Measurements from ENCODE around the gene CTDSPL. TPM values are rescaled to one million over a fixed set of nuclear protein-coding genes. Genes with fewer than 3 reads are reported as not detected.

CTDSPL gene
- total and polyA plus RNA-seq, 10 of the 15 experiments (the other 5 are each of a cell fraction or from before 2014, with no cell fraction given) = 0.05 to 0.51 (median 0.18) TPM; not detected in 6

- in situ Hi-C loops (cut with MboI) = no loop called here
- TF ChIP-seq KDM1A (IDR thresholded peaks at IDR 0.05; ENCODE audit: borderline replicate concordance) (no peak), ATF3 (IDR thresholded peaks at IDR 0.05; ENCODE audit: borderline replicate concordance, extremely low read depth, low read depth, low read length) (no peak), RBBP5 (conservative IDR thresholded peaks at IDR 0.05) (no peak), TCF3 (IDR thresholded peaks at IDR 0.05; ENCODE audit: borderline replicate concordance, insufficient read depth, low read depth, low read length) (0 out of 2 replicates have a peak, but pooled peaks have one; percentile 74), HDGF (IDR thresholded peaks at IDR 0.05) (no peak), ZNF687 (IDR thresholded peaks at IDR 0.05) (no peak), MYC (IDR thresholded peaks at IDR 0.05; ENCODE audit: insufficient read depth, insufficient read length, insufficient replicate concordance, low read length, severe bottlenecking) (no peak), ASH2L (IDR thresholded peaks at IDR 0.05; ENCODE audit: borderline replicate concordance, low read depth) (no peak), JUND (IDR thresholded peaks at IDR 0.05; ENCODE audit: low read depth, low read length) (no peak), PBX3 (IDR thresholded peaks at IDR 0.05; ENCODE audit: insufficient replicate concordance, low read depth, low read length) (peak; percentile 39), TCF12 (IDR thresholded peaks at IDR 0.05; ENCODE audit: low read depth, low read length) (no peak), MTA2 (IDR thresholded peaks at IDR 0.05; ENCODE audit: low read depth) (no peak), BCL3 (IDR thresholded peaks at IDR 0.05; ENCODE audit: borderline replicate concordance, insufficient read depth, low read depth, low read length, poor library complexity, severe bottlenecking) (peak; percentile 90)
- Histone ChIP-seq H3K4me1 (ENCODE audit: control insufficient read depth, insufficient read depth, low read length) (no peaks in the 10 kb centered on the region; the same call in none of the 2 replicates), H2AFZ (ENCODE audit: control insufficient read depth, low read depth, low read length) (no peak overlapping the region), H3K9me3 (replicated peaks; ENCODE audit: control insufficient read depth, insufficient read depth, low read length) (no peaks in the 10 kb centered on the region), H3K27ac (ENCODE audit: control insufficient read depth, insufficient read depth) (no peak overlapping the region), H3K9ac (ENCODE audit: control insufficient read depth, insufficient read depth, low read length) (no peak overlapping the region), H3K36me3 (ENCODE audit: control insufficient read depth in 2 of 2, insufficient read depth in 2 of 2, low read length in 1 of 2) (no peaks in the 10 kb centered on the region), H3K4me2 (ENCODE audit: control insufficient read depth, insufficient read depth) (peak overlapping the region; percentile 90; the same call in 1 of the 2 replicates), H3K4me3 (no peak overlapping the region), H3K27me3 (replicated peaks in 1 of 2; ENCODE audit: control insufficient read depth in 2 of 2, insufficient read depth in 2 of 2, low read length in 1 of 2) (peaks cover 0 to under 1% of the 10 kb centered on the region in 2 experiments; a peak in 2 of 4 replicates), H4K20me1 (ENCODE audit: control insufficient read depth, insufficient read depth) (no peaks in the 10 kb centered on the region), H3K79me2 (ENCODE audit: control insufficient read depth, insufficient read depth, low read length) (no peaks in the 10 kb centered on the region)
- ATAC-seq (no peak), DNase-seq (ENCODE audit: low read depth, low spot score) (no peak), FAIRE-seq (peak; percentile 59)
- ChIA-PET RAD21 (ENCODE audit: unreplicated experiment) (interaction anchor here (1.2 kb wide), 1 partner anchor 19 kb away, joined by 3 read pairs; no protein-coding TSS in a partner anchor), CTCF (interaction anchor here (1.7 to 2.2 kb wide), 2 partner anchors 18 to 19 kb away, joined by 4 to 7 read pairs; no protein-coding TSS in a partner anchor), POLR2A (interaction anchor here (0.7 to 1.6 kb wide), 3 partner anchors 22 to 132 kb away, joined by 3 to 6 read pairs (median 3); no protein-coding TSS in a partner anchor), SMC1A (ENCODE audit: uncharacterized antibody, unreplicated experiment) (interaction anchor here (0.6 to 0.7 kb wide), 2 partner anchors 49 to 56 kb away, joined by 3 read pairs; no protein-coding TSS in a partner anchor)
- intact Hi-C loops (cut with micrococcal nuclease; ENCODE audit: unreplicated experiment) = no loop called here
- no TSS peak for BruUV-seq (replicated peaks)
- WGBS (ENCODE audit: insufficient coverage, insufficient replicate concordance, low lambda C conversion rate, missing lambda C conversion rate) = 51% methylated on average over 6 of the region's 6 CpGs
Measured at GRCh38 chr3:38022896-38023709, 161.4 kb downstream of the CTDSPL start.

Data from GM12878 (cell line).